ENCODE results near the gene SIPA1.
A peak's percentile ranks its signal among the peaks of the same experiment; 100 is the strongest.
"Not testable (repeated sequence)": the region's sequence is repeated elsewhere in the genome, so short reads cannot be mapped to it uniquely, and the experiment has no call there.

SIPA1 gene

GRCh38 chr11:65661599-65662246, 23.8 kb downstream of the SIPA1 start:
- DNase-seq = no peak

GRCh38 chr11:65662247-65662798, 24.4 kb downstream of the SIPA1 start:
- peak; percentile 53 for DNase-seq

GRCh38 chr11:65662799-65663638, 25.1 kb downstream of the SIPA1 start, which contains the start of gene RELA:
TSS of gene RELA (minus strand) at chr11:65662916. CDS start at chr11:65662832, 84 bp downstream.
- peak; percentile 96 for DNase-seq

- peak; percentile 56 for DNase-seq
These were observed 25.8 kb downstream of the SIPA1 start for GRCh38 chr11:65663639-65664200.

GRCh38 chr11:65672180-65672860, 34.4 kb downstream of the SIPA1 start:
- no peak for DNase-seq

GRCh38 chr11:65672982-65673381, 35.1 kb downstream of the SIPA1 start:
- no peak for DNase-seq

GRCh38 chr11:65680192-65680743, 42.4 kb downstream of the SIPA1 start:
- no peak for DNase-seq

GRCh38 chr11:65683480-65683879, 45.6 kb downstream of the SIPA1 start:
- not testable (repeated sequence) for DNase-seq

- DNase-seq = no peak
These were observed 48.1 kb downstream of the SIPA1 start for GRCh38 chr11:65685981-65686380.

GRCh38 chr11:65691847-65692246, 53.9 kb downstream of the SIPA1 start:
- DNase-seq = not testable (repeated sequence)

GRCh38 chr11:65692367-65692766, 54.5 kb downstream of the SIPA1 start:
- DNase-seq = no peak

GRCh38 chr11:65695459-65696241, 57.7 kb downstream of the SIPA1 start:
- peak; percentile 91 for DNase-seq

- DNase-seq = no peak
These were observed 59.1 kb downstream of the SIPA1 start for GRCh38 chr11:65696802-65697552.

- no peak for DNase-seq
These were observed 60.3 kb downstream of the SIPA1 start for GRCh38 chr11:65698205-65698604.

GRCh38 chr11:65699306-65699705, 61.4 kb downstream of the SIPA1 start:
- no peak for DNase-seq

- no peak for DNase-seq
These were observed 62.5 kb downstream of the SIPA1 start for GRCh38 chr11:65700399-65700798.

Data from DMS53 (cell line).